ENCODE measurements around the gene SDCCAG8.

Gene SDCCAG8

DNA sequence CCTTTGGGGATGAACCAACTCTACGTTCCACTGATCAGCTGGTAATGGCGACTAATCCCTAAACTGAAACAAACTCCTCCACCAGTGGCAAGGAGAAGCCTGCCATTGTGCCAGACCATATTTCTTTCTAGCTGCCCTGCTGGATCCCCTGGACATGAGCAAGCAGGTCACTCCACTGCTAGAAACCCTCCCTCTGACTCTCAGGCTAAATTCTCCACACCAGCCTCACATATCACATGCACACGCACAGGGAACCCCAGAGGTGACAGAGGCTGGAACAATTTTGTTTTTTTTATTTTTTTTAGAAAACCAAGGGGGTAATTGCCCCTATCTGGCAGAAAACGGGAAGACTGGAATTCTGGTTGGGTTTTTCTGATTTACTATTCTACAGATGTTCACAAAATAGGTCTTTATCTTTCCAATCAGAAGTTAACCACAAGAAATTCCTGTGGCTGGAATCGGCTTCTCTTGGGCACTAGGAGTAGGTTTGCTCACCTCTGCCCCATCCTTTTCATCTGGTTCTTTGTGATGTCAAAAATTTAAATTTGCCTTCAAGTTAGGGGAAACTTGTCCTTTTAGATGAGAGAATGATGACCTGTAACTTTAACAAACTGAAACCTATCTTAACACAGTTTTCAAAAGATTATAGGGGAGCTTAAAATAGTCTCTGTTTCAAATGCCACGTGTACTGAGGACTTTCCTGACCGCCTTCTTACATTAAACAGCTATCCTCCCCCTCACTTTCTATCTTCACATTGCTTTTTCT, 258.1 kb downstream of the SDCCAG8 start:
- TF ChIP-seq, protein P1, sequence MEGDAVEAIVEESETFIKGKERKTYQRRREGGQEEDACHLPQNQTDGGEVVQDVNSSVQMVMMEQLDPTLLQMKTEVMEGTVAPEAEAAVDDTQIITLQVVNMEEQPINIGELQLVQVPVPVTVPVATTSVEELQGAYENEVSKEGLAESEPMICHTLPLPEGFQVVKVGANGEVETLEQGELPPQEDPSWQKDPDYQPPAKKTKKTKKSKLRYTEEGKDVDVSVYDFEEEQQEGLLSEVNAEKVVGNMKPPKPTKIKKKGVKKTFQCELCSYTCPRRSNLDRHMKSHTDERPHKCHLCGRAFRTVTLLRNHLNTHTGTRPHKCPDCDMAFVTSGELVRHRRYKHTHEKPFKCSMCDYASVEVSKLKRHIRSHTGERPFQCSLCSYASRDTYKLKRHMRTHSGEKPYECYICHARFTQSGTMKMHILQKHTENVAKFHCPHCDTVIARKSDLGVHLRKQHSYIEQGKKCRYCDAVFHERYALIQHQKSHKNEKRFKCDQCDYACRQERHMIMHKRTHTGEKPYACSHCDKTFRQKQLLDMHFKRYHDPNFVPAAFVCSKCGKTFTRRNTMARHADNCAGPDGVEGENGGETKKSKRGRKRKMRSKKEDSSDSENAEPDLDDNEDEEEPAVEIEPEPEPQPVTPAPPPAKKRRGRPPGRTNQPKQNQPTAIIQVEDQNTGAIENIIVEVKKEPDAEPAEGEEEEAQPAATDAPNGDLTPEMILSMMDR (IDR thresholded peaks at IDR 0.05), result no peak
- no peak for TF ChIP-seq ZFX (IDR thresholded peaks at IDR 0.05; ENCODE audit: borderline replicate concordance)
- no peak overlapping the region for H3K27ac ChIP-seq

DNA sequence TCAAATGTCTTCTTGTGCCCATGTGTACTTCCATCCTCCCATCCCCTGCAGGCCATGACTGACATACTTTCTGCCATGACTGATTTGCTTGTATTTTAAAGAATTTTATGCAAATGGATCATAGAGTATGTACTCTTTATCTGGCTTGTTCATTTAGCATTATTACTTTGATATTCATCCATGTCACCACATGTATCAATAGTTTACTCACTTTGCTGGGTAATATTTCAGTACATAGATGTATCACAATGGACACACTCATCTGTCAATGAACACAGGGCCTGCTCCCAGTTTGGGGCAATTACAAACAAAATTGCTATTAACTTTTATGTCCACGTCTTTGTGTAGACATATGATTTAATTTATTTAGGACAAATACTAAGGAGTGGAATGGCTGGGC, 259.1 kb downstream of the SDCCAG8 start:
- TF ChIP-seq, protein P1 (IDR thresholded peaks at IDR 0.05), result no peak
- no peak for TF ChIP-seq ZFX (IDR thresholded peaks at IDR 0.05; ENCODE audit: borderline replicate concordance)
- H3K27ac ChIP-seq, result no peak overlapping the region

GRCh38 chr1:243520831-243521230, 265.0 kb downstream of the SDCCAG8 start:
- no peak overlapping the region for H3K27ac ChIP-seq
- no peak for TF ChIP-seq ZFX (IDR thresholded peaks at IDR 0.05; ENCODE audit: borderline replicate concordance)
- TF ChIP-seq, protein P1 (IDR thresholded peaks at IDR 0.05), result no peak

DNA sequence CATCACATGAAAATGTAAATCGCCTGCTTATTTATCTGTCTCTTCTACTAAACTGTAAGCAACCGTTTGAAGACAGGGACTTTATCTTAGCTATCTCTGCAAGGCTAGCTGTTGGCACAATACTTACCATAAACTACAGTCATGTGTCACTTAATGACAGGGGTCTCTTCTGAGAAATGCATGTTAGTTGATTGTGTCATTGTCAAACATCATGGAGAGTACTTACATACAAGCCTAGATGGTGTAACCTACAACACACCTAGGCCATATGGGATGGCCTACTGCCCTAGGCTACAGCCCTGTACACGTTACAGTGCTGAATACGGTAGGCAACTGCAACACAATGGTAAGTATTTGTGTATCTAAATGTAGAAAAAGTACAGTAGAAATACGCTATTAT, 267.9 kb downstream of the SDCCAG8 start:
- H3K27ac ChIP-seq, result no peak overlapping the region
- TF ChIP-seq ZFX (IDR thresholded peaks at IDR 0.05; ENCODE audit: borderline replicate concordance), result no peak
- TF ChIP-seq, protein P1 (IDR thresholded peaks at IDR 0.05), result no peak

- TF ChIP-seq, protein P1 (IDR thresholded peaks at IDR 0.05), result no peak
- TF ChIP-seq ZFX (IDR thresholded peaks at IDR 0.05; ENCODE audit: borderline replicate concordance), result no peak
- H3K27ac ChIP-seq, result no peak overlapping the region
Measured at GRCh38 chr1:243525085-243525487, 269.2 kb downstream of the SDCCAG8 start.

DNA sequence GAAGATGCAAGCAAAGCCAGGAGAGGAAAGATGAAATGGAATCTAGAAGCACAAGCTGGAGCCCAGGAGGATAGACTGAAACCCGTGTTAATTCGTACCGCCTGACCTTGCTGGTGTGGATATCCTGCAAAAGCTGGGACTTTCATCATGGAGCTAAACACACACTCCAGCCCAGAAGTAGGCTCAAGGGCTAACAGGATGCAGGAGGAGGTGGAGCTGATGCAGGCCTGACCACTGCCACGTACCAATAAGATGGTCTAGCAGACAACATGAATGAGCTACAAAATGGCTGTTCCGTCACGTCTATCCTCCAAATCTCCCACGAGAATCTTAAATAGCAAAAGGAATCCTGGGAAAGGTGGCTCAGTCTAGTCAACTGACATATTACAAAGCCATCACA, 270.3 kb downstream of the SDCCAG8 start:
- H3K27ac ChIP-seq, result no peak overlapping the region
- TF ChIP-seq, protein P1 (IDR thresholded peaks at IDR 0.05), result no peak
- no peak for TF ChIP-seq ZFX (IDR thresholded peaks at IDR 0.05; ENCODE audit: borderline replicate concordance)

DNA sequence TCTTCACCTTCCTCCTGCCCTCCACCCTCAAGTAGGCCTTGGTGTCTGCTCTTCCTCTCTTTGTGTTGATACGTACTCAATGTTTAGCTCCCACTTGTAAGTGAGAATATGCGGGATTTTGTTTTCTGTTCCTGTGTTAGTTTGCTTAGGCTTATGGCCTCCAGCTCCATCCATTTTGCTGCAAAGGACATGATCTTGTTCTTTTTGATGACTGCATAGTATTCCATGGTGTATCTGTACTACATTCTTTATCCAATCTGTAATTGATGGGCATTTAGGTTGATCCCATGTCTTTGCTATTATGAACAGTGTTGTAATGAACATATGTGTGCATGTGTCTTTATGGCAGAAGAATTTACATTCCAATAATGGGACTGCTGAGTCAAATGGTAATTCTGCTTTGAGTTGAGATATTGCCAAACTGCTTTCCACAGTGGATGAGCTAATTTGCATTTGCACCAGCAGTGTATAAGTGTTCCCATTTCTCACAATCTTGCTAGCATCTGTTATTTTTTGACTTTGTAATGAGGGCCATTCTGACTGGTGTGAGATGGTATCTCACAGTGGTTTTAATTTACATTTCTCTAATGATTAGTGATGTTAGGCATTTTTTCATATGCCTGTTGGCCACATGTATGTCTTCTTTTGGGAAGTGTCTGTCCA, 272.7 kb downstream of the SDCCAG8 start:
- H3K27ac ChIP-seq, result no peak overlapping the region
- no peak for TF ChIP-seq ZFX (IDR thresholded peaks at IDR 0.05; ENCODE audit: borderline replicate concordance)
- TF ChIP-seq, protein P1 (IDR thresholded peaks at IDR 0.05), result no peak
